Right atrium auricular region (tissue), 2 donors: ENCODE data around the gene TMEM120B. TPM values are rescaled to one million over a fixed set of nuclear protein-coding genes. Genes with fewer than 3 reads are reported as not detected.
A peak's percentile ranks its signal among the peaks of the same experiment; 100 is the strongest.

Experiments used
- DNase-seq: peaks from one replicate; pipeline ENCODE4 v3.0.0-alpha.2; 2019; ENCODE audit warnings: low spot score
- H3K27ac ChIP-seq, 2 donors: fragments of 200-600 bp; sonication (generic); 1 replicate in 1 of 2; 2 replicates in 1 of 2; pipeline ENCODE4 v1.5.1; 2016 to 2019
- H3K27me3 ChIP-seq, 2 donors: fragments of 200-600 bp; sonication (generic); one replicate each; pipeline versions ENCODE4 v1.5.1 to v1.6.0; 2017 to 2019
- H3K36me3 ChIP-seq: fragments of 200-600 bp; sonication (generic); one replicate; pipeline ENCODE4 v1.5.1; 2016
- H3K4me1 ChIP-seq, 2 donors: fragments of 200-600 bp; sonication (generic); one replicate each; pipeline versions ENCODE4 v1.5.1 to v1.6.0; 2017 to 2019
- H3K4me3 ChIP-seq, 2 donors: fragments of 200-600 bp; sonication (generic); 1 replicate in 1 of 2; 2 replicates in 1 of 2; pipeline ENCODE4 v1.5.1; 2017 to 2019; ENCODE audit warnings: mild to moderate bottlenecking in 1 of 2, moderate library complexity in 1 of 2
- H3K9me3 ChIP-seq, 2 donors: fragments of 200-600 bp; sonication (generic); one replicate each; pipeline ENCODE4 v1.5.1; 2019
- total RNA-seq, 2 donors: library from RNA; depleted of rRNA; stranded (reverse); fragments of >200 nt; gene quantifications; one replicate each; pipeline ENCODE4 v1.1.0, GENCODE V29; 2016
- TF ChIP-seq, protein P1 (sequence below), 2 donors: fragments of 200-600 bp; sonication (generic); IDR thresholded peaks; one replicate each; pipeline ENCODE4 v1.5.1; 2019; ENCODE audit warnings: antibody characterized with exemption in 2 of 2

The TMEM120B gene
- total RNA-seq, 2 donors from 2014 or later, result 3.3 to 4.7 TPM

DNA sequence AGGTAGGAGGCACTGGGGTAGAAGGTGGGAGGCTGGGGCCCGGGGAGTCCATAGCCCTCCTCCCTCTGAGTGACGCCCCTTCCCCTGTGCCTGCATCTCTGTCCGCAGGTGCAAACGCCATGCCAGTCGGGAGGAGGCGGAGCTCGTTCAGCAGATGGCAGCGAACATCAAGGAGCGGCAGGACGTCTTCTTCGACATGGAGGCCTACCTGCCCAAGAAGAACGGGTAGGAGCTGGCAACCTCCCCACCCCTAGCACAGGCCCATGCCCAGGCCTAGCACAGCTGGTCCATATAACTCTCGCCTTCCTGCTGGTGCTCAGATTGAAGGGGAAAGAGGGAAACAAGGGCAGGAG lies 35.6 kb downstream of the TMEM120B start:
- DNase-seq, result no peak
- Histone ChIP-seq H3K27ac (peak overlapping the region; percentile 53 to 58), H3K9me3 (no peaks in the 10 kb centered on the region), H3K4me1 (peaks cover 0 to 12% of the 10 kb centered on the region in 2 donors), H3K4me3 (no peak overlapping the region), H3K27me3 (no peaks in the 10 kb centered on the region), H3K36me3 (no peaks in the 10 kb centered on the region)
- TF ChIP-seq, protein P1, sequence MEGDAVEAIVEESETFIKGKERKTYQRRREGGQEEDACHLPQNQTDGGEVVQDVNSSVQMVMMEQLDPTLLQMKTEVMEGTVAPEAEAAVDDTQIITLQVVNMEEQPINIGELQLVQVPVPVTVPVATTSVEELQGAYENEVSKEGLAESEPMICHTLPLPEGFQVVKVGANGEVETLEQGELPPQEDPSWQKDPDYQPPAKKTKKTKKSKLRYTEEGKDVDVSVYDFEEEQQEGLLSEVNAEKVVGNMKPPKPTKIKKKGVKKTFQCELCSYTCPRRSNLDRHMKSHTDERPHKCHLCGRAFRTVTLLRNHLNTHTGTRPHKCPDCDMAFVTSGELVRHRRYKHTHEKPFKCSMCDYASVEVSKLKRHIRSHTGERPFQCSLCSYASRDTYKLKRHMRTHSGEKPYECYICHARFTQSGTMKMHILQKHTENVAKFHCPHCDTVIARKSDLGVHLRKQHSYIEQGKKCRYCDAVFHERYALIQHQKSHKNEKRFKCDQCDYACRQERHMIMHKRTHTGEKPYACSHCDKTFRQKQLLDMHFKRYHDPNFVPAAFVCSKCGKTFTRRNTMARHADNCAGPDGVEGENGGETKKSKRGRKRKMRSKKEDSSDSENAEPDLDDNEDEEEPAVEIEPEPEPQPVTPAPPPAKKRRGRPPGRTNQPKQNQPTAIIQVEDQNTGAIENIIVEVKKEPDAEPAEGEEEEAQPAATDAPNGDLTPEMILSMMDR (IDR thresholded peaks at IDR 0.05), result no peak

DNA sequence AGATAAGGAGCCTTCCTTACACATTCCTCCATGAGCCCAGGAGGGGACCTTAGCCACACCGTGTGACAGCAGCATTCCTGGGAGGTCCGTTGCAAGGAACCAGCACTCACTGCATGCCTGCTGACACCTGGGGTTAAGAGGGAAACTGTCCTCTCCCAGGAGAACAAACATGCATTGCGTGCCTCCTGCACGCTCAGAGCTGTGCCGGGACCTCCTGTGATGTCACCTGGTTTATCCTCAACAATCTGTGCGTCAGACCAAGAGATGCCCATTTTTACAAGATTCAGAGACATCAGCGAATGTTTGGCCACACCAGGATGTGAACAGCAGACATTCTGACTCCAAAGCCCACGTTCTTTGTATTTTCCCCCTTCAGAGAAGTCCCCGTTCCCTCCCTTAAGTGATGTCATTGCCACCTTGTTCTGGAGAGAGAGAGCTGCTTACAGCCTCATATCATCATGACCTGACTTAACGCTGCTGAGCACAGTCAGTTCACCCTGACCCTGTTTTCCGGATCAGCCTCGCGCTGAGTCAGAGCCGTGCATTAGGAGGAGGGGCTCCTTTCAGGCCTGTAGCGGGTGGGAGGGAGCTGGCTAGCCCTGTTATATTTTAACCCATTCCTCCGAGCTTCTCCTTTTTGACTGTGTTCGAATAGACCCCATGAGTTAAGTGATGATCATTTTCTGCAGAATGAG lies 36.2 kb downstream of the TMEM120B start:
- peak overlapping the region; percentile 53 to 58 for H3K27ac ChIP-seq
- TF ChIP-seq, protein P1 (IDR thresholded peaks at IDR 0.05), result no peak
- no peaks in the 10 kb centered on the region for H3K9me3 ChIP-seq
- H3K36me3 ChIP-seq, result no peaks in the 10 kb centered on the region
- no peak for DNase-seq
- H3K4me1 ChIP-seq, result peaks cover 0 to 17% of the 10 kb centered on the region in 2 donors
- H3K4me3 ChIP-seq, result no peak overlapping the region
- no peaks in the 10 kb centered on the region for H3K27me3 ChIP-seq

DNA sequence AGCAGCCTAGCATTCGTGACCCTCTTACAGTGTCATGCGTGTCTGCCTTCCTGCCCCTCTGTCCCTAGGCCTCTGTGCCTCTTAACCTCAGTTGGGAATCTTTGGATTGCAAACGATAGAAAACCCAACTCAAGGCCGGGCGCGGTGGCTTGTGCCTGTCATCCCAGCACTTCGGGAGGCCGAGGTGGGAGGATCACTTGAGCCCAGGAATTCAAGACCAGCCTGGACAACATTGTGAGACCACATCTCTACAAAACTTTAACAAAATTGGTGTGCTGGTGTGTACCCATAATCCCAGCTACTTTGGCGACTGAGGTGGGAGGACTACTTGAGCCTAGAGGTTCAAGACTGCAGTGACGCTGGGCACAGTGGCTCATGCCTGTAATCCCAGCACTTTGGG lies 36.7 kb downstream of the TMEM120B start:
- no peak overlapping the region for H3K4me3 ChIP-seq
- no peaks in the 10 kb centered on the region for H3K27me3 ChIP-seq
- TF ChIP-seq, protein P1 (IDR thresholded peaks at IDR 0.05), result no peak
- no peaks in the 10 kb centered on the region for H3K9me3 ChIP-seq
- peaks cover 0 to 23% of the 10 kb centered on the region in 2 donors for H3K4me1 ChIP-seq
- DNase-seq, result no peak
- H3K27ac ChIP-seq, result peak overlapping the region; percentile 53 to 58
- no peaks in the 10 kb centered on the region for H3K36me3 ChIP-seq

DNA sequence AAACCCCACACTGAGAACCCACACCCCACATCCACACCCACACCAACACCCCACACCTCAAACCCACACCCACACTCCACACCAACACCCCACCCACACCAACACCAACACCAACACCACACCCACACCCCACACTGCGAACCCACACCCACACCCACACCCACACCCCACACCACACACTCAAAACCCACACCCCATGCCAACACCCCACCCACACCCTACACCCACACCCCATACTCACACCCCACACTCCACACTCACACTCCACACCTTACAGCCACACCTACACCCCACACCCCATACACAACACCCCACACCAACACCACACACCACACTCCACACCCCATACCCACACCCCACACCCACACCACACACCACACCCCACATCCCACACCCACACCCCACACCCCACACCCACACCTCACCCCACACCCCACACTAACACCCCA lies 38.0 kb downstream of the TMEM120B start:
- Histone ChIP-seq H3K27me3 (no peaks in the 10 kb centered on the region), H3K27ac (no peak overlapping the region), H3K4me3 (no peak overlapping the region), H3K4me1 (peaks cover 0 to 23% of the 10 kb centered on the region in 2 donors), H3K9me3 (no peaks in the 10 kb centered on the region), H3K36me3 (no peaks in the 10 kb centered on the region)
- no peak for DNase-seq
- TF ChIP-seq, protein P1 (IDR thresholded peaks at IDR 0.05), result no peak

DNA sequence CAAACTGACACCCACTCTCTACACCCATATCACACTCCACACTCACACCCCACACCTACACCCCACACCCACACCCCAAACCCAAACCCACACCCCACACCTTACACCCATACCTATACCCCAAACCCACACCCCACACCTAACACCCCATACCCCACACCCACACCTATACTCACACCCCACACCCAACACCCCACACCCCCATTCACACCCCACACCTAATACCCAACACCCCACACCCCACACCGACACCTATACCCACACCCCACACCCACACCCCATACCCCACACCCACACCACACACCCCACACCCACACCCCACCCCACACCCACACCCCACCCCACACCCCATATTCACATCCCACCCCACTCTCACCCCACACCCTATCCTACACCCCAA lies 38.5 kb downstream of the TMEM120B start:
- no peak overlapping the region for H3K4me3 ChIP-seq
- no peak overlapping the region for H3K27ac ChIP-seq
- H3K9me3 ChIP-seq, result no peaks in the 10 kb centered on the region
- TF ChIP-seq, protein P1 (IDR thresholded peaks at IDR 0.05), result no peak
- no peaks in the 10 kb centered on the region for H3K27me3 ChIP-seq
- H3K36me3 ChIP-seq, result no peaks in the 10 kb centered on the region
- peaks cover 0 to 23% of the 10 kb centered on the region in 2 donors for H3K4me1 ChIP-seq
- DNase-seq, result no peak
